Type B pancreatic cell (in vitro differentiated cells): ENCODE data around the gene ITPRID1. TPM values are rescaled to one million over a fixed set of nuclear protein-coding genes. Genes with fewer than 3 reads are reported as not detected.

Experiments
- DNase-seq: peaks from one replicate; pipeline ENCODE4 v3.0.0; 2021; ENCODE audit warnings: mixed read lengths; ENCODE audit not compliant: unreplicated experiment; ENCODE audit errors: extremely low spot score
- H3K27ac Mint-ChIP-seq: 2 replicates; pipeline ENCODE4 v1.8.0; 2021; ENCODE audit warnings: mild to moderate bottlenecking, mixed read lengths
- H3K27me3 Mint-ChIP-seq: 2 replicates; pipeline ENCODE4 v1.8.0; 2021; ENCODE audit warnings: mixed read lengths
- H3K36me3 Mint-ChIP-seq: 2 replicates; pipeline ENCODE4 v1.8.0; 2021; ENCODE audit warnings: mixed read lengths
- H3K4me1 Mint-ChIP-seq: one replicate; pipeline ENCODE4 v1.8.0; 2021; ENCODE audit warnings: mixed read lengths; ENCODE audit not compliant: unreplicated experiment
- H3K4me3 Mint-ChIP-seq: 2 replicates; pipeline ENCODE4 v1.8.0; 2021; ENCODE audit warnings: mild to moderate bottlenecking, mixed read lengths
- H3K9me3 Mint-ChIP-seq: 2 replicates; pipeline ENCODE4 v1.8.0; 2021; ENCODE audit warnings: mixed read lengths
- CTCF ChIP-seq: fragments of 200-600 bp; sonication (generic); conservative IDR thresholded peaks from 2 replicates; pipeline ENCODE4 v1.5.0; 2021; ENCODE audit warnings: antibody characterized with exemption, mild to moderate bottlenecking
- total RNA-seq: library from RNA; stranded (reverse); gene quantifications from 2 replicates; pipeline ENCODE4 v1.2.1, GENCODE V29; 2021; ENCODE audit warnings: low replicate concordance

ITPRID1 gene
- total RNA-seq, 1 donor from 2014 or later: 0.14 TPM

GRCh38 chr7:31516680-31517502 lies 3.0 kb downstream of the ITPRID1 start:
- no peaks in the 10 kb centered on the region for H3K9me3 Mint-ChIP-seq
- H3K27me3 Mint-ChIP-seq: peaks cover 4% of the 10 kb centered on the region
- DNase-seq: no peak
- H3K27ac Mint-ChIP-seq: no peak overlapping the region
- H3K4me3 Mint-ChIP-seq: no peak overlapping the region
- no peaks in the 10 kb centered on the region for H3K4me1 Mint-ChIP-seq
- TF ChIP-seq CTCF: no peak
- no peaks in the 10 kb centered on the region for H3K36me3 Mint-ChIP-seq

GRCh38 chr7:31517513-31517912 lies 3.6 kb downstream of the ITPRID1 start:
- Mint-ChIP-seq H3K27ac (no peak overlapping the region), H3K9me3 (no peaks in the 10 kb centered on the region), H3K27me3 (peaks cover 4% of the 10 kb centered on the region), H3K4me3 (no peak overlapping the region), H3K4me1 (no peaks in the 10 kb centered on the region), H3K36me3 (no peaks in the 10 kb centered on the region)
- DNase-seq: no peak
- no peak for TF ChIP-seq CTCF

GRCh38 chr7:31518766-31519165 lies 4.9 kb downstream of the ITPRID1 start:
- Mint-ChIP-seq H3K9me3 (no peaks in the 10 kb centered on the region), H3K27ac (no peak overlapping the region), H3K4me1 (no peaks in the 10 kb centered on the region), H3K27me3 (no peaks in the 10 kb centered on the region), H3K4me3 (no peak overlapping the region), H3K36me3 (no peaks in the 10 kb centered on the region)
- no peak for DNase-seq
- no peak for TF ChIP-seq CTCF

- Mint-ChIP-seq H3K9me3 (no peaks in the 10 kb centered on the region), H3K27ac (no peak overlapping the region), H3K4me1 (no peaks in the 10 kb centered on the region), H3K27me3 (no peaks in the 10 kb centered on the region), H3K4me3 (no peak overlapping the region), H3K36me3 (no peaks in the 10 kb centered on the region)
- DNase-seq: no peak
- TF ChIP-seq CTCF: no peak
Measured at GRCh38 chr7:31521336-31522010, 7.6 kb downstream of the ITPRID1 start.

GRCh38 chr7:31526864-31527263 lies 13.0 kb downstream of the ITPRID1 start:
- no peak overlapping the region for H3K27ac Mint-ChIP-seq
- H3K36me3 Mint-ChIP-seq: no peaks in the 10 kb centered on the region
- no peaks in the 10 kb centered on the region for H3K9me3 Mint-ChIP-seq
- no peaks in the 10 kb centered on the region for H3K4me1 Mint-ChIP-seq
- H3K27me3 Mint-ChIP-seq: no peaks in the 10 kb centered on the region
- no peak for DNase-seq
- H3K4me3 Mint-ChIP-seq: no peak overlapping the region
- TF ChIP-seq CTCF: no peak
